ENCODE results near the gene GRK5. TPM values are rescaled to one million over a fixed set of nuclear protein-coding genes. Genes with fewer than 3 reads are reported as not detected.
"Not testable (repeated sequence)": the region's sequence is repeated elsewhere in the genome, so short reads cannot be mapped to it uniquely, and the experiment has no call there.

Gene GRK5
- total RNA-seq, 1 experiment from 2014 or later = 1.5 TPM

DNA sequence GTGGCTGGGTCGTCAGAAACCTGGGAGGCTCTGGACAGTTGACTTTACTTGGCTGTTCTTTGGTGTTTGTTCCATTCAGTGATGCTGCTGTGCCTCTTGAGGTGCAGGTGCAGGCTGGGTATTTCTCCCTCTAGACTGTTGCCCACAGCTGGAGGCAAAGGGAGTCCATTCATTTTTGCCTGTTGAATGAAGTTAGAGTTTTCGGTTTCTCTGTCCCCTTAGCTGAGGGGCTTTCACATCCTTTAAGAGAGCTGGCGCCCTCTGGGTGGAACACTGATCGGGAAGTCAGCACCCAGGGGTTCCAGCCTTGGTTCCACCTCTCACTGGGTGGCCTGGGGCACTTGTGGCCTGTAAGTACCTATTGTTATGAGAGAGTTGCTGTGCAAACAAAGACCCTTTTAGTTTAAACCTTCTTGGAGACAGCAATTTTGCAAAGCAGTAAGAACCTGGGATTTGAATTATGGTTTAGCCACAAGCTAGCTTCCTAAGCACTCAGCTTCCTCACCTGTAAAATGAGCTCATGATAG is 67.2 kb downstream of the GRK5 start:
- no peak for DNase-seq (ENCODE audit: low read depth)

DNA sequence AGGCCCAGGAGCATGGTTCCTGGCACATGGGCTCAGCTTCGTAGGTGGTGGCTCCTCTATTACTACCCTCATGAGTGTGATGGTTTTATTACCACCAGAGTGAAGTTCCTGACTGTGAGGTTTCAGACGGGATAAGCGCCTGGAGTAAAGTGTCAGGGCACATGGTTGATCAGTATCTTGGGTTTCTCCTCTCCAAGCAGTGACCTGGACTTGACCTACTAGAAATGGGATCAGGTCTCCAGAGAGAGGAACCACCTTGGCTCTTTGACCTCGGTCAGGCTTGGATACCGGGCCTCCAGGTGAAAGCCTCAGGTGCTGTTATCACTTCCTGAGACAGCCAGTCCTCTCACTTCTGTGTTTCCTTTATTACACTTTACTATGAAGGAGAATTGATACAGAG is 67.7 kb downstream of the GRK5 start:
- no peak for DNase-seq (ENCODE audit: low read depth)

DNA sequence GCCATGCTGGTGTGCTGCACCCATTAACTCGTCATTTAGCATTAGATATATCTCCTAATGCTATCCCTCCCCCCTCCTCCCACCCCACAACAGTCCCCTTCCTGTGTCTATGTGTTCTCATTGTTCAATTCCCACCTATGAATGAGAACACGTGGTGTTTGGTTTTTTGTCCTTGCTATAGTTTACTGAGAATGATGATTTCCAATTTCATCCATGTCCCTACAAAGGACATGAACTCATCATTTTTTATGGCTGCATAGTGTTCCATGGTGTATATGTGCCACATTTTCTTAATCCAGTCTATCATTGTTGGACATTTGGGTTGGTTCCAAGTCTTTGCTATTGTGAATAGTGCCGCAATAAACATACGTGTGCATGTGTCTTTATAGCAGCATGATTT is 68.8 kb downstream of the GRK5 start:
- not testable (repeated sequence) for DNase-seq (ENCODE audit: low read depth)

DNA sequence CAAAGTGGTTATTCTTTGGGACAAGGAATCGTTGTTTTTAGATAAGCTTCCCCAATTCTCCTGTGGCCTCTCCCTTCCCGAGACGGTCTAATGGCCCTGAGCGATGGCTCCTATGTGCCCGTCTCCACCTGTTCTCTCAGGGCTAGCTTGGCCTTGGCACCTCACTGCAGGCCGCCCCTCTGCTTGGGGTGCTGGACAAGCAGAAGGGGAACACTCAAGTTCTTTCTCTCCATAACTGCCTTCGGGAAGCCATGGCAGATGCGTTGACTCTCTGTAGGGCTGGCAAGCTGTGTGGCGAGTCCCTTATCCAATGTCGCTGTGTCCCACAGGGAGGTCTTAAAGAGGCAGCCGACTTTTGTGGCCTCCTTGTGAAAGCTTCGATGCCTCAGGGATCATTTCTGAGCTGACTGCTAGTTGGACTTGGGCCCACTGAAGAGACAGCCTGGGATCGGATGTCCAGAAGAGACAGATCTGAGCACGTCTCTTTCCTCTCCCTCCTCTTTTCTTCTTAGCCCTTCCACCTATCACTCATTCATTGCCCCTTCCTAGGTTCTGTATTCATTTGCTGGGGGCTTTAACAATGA is 70.8 kb downstream of the GRK5 start:
- no peak for DNase-seq (ENCODE audit: low read depth)

DNA sequence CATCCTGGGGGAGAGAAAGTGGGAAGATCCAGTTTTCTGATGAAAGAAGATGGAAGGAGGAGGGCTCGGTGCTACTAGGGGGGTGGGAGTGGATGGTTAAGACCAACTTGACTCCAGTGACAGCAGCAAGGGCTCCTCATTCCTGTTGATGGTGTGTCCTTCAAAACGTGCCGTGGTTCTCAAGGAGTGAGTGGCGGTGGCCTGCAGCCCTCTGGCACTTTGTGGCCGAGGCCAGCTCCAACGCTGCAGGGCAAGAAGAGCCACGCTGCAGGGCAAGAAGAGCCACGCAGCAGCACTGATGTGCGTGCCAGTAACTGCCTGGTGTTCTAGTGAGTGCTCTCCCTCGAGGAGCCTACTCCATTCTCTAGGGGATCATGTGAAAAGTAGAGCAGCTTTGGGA is 72.1 kb downstream of the GRK5 start:
- no peak for DNase-seq (ENCODE audit: low read depth)

DNA sequence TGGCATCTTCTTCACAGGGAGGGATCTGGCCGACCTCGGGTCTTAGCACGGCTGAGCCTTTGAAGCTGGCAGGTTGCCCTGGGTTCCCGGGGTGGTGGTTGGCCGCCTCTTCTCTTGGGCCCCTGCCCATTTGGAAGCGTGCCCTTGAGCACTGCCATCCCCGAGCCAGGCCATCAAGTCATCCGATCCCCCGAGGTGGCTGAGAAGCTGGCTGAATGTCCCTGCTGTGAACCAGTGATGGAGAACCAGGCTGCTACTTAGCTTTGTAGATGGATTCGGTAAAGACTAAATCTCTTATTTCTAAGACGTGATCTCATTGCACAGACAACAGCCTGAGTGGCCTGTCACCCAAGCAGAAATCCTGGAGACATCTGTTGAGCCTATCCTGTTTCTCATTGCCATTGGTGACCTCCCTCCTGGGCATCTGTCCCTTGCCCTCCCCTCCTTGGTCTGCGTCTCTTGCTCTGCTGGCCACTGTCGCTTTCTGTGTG is 74.3 kb downstream of the GRK5 start:
- DNase-seq (ENCODE audit: low read depth) = no peak

DNA sequence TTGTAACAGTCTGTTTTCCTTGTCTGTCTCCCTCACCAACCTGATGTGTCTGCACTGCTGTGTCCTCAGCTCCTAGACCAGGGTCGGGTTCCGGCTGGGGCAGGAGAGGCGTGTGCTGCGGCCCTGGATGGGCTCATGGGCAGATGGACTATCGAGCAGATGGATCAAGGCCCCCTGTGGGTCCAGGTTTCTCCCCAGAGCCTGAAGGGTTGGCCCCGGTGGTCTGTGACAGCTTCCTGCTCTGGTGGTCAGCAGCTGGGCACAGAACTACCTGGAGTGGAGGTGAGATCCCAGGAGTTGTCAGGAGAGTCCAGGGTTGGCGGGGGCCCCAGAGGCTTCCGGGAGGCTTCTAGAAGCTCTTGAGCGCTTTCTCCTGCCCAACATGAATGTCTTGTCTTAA is 75.1 kb downstream of the GRK5 start:
- DNase-seq (ENCODE audit: low read depth) = no peak

DNA sequence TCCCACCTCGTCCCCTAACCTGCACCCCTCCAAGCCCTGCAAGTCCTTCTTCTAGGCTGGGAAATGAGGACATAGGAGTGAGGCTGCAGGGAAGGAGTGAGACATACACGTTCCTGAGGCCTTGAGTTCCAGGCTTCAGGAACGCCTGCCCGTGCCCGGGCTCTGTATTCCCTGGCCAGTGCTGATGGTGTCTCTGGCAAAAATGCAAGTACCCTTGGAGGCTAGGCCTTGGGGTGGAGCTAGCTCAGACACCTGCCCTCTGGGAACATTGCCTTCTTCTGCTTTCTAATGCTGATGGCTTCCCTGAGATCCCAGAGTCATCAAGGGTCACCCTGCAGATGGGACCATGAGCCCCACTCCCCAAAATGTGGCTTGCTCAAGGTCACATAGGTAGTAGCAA is 76.0 kb downstream of the GRK5 start:
- no peak for DNase-seq (ENCODE audit: low read depth)

DNA sequence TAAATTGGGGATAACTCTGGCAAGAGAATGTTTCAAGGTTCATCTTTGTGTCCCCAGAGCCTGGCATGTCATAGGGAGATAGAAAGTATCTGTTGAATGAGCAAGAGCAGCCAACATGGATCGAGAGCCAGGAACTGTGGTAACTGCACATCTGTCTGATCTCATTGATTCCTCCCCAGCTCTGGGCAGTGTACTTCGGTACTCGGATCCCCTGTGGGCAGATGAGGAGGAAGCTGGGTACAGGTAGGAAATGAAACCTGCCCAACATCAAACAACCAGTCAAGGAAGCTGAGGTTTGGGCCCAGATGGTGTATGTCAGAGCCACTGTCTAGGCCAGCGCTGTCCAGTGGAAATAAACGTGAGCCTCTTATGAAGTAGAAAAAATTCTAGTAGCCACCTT is 76.4 kb downstream of the GRK5 start:
- no peak for DNase-seq (ENCODE audit: low read depth)

DNA sequence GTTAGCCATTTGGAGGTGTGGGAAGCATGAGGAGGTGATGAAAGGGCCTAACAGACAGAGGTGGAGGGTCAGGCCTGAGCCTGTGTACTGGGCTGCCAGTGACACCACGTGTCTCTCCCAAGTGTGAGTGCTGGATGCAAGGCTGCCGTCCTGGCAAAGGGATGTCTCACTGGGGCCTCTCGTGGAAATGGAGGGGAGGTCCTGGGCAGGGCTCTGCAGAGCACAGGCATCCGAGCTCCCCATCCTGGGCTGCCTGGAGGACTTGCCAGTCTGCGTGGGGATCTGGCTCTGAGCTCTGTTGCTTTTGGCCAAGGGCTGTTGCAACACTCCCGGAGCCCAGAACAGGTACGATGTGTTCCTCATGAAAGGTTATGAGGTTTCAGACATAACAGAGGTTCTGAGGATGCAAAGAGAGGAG is 77.3 kb downstream of the GRK5 start:
- no peak for DNase-seq (ENCODE audit: low read depth)

DNA sequence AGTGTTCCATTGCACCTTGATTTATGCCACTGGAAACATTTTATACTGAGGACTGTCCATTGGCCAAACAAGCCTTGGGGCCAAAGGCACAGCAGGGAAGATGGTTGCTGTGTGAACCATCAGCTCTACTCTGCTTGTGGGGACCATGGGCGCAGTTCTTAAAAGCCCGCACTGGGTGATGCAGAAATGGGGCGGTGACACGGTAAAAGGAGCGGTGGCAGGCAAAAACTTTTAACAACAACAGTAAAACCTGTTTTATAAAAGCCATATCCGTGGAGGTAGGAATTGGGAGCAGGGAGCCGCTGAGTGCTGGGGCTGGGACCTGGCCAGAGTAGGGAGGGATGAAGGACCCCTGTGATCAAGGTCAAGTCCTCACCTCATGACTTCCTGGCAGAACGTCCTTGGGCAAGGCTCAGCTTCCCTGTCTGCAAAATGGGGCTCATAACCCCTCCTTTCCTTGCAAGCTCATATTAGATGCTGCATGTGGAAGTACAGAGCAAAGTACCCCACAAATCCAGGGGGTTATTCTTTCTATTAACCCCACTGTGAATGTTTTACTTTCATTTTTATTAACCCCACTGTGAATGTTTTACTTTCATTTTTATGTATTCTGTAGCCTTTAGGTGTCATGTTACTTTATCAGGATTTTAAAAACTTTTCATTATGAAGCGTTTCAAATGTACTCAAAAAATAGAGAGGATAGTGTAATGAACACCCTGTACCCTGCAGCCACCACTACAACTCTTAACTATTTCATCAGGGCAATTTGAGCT is 78.3 kb downstream of the GRK5 start:
- no peak for DNase-seq (ENCODE audit: low read depth)

DNA sequence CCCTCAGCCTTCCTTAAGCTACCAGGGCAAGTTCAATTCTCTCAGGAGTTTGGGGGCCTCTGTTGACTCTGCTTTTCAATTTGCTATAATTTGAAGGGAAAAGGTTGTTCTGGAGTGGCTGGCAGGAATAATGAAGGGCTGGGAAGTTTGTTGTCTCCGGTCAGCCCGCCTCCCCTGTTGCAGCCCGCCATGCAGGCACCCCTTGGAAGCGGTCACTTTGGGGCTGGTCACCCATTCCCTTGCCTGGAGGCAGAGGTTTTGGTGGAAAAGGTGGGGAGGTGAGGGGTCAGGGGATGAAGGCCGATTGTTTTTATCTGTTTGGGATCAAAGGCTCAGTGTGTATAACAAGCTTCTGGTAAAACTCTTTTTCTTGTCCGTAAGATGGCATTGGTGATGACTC is 79.1 kb downstream of the GRK5 start:
- no peak for DNase-seq (ENCODE audit: low read depth)

DNA sequence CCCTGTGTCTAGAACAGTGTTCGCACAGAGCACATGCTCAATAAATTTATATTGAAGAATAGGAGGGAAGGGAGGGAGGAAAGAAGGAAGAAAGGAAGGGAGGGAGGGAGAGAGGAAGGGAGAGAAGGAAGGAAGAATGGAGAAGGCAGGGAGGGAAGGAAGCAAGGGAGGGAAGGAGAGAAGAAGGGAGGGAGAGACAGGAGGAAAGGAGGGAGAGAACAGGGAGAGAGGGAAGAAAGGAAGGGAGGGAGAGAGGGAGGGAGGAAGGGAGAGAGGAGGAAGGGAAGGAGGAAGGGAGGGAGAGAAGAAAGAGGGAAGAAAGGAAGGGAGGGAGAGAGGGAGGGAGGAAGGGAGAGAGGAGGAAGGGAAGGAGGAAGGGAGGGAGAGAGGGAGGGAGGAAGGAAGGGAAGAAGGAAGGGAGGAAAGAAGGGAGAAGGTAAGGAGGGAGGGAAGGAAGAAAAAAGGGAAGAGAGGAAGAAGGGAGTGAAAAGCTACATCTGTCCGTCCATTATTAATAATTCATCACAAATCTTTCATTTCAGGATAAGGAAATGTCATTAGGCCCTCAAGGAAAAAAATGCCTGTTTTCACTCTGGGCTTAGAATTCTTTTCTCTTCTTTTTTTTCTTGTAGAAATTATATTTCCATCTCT is 79.7 kb downstream of the GRK5 start:
- DNase-seq (ENCODE audit: low read depth) = no peak

DNA sequence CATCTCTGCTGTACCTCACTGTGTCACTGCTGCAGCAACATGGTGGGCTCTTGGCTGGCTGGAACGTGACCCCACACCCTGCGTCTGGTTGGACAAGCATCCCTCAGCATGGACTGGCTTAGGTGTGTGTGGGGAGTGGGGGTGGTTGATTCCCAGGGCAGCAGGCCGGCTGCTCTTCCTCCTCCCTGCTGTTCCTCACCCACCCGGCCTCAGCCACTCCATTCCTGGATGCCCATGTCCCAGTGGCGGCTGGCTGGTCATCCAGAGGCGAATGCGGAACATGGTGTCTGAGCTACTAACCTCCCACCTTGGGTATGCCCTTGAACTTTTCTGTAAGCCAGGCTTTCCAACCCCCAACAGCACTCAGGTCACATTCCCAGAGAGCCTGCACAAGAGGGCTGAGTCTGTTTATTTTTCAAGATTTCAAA is 81.2 kb downstream of the GRK5 start:
- no peak for DNase-seq (ENCODE audit: low read depth)

DNA sequence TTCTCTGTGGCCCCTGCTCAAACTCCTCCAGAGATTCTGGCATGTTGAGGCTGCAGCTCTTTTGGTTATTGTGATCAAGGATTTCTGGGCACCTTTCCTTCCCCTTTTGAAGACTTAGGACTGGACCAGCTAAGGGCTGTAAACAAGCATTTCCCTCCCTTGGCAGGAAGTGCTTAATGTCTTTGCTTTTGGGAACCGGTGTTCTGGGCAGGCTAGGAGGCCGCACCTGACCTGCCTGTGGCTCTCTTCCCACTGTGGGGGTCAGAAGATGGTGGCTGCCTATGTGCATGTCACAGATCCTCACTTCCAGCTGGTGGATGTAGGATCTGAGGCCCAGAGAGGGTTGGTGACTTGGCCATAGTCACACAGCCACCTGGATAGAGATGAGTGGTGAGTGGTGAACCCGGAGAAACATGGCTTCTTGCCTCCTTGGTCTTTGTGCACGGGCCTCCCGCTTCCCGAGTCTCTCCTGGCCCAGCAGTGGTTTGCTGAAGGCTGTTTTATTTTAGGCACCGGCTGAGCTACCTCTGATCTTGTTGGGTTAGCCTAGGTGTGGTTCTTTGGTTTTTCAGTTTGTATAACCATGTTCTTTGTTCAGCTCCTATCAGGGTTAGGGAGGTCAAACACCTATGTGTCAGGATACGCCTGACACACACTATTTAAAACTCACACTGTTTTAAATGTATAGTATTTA is 82.0 kb downstream of the GRK5 start:
- no peak for DNase-seq (ENCODE audit: low read depth)

DNA sequence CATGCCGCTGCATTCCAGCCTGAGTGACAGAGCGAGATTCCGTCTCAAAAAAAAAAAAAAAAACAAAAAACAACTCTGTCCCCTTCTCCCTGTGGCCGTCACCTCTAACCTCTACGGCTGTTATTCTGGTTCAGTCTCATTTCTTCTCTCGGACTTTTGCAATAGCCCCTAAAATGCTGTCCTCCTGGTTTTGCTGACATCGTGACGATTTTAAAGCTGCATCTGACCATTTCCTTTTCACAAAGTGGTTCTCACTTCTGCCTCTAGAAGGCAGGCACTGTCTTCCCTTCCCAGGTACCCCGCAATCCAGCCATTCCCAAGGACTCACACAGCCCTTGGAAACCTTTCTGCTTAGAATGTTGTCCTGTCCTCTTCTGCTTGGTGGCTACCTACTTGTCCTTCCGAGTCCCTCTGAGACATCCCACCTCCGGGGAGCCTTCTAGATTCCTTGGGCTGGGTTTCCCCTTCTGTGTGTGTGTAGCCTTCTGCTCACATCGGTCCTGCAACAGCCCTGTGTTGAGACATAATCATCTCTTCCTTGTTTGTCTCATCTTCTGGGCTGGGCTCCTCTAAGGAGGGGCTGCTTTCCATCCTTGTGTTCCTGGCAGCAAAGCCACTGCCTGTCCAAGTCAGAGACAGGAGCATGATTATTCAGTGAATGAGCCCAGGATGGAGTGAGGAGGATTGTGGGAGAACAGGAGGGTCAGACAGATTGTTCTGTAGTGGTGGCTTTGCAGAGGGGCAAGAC is 83.1 kb downstream of the GRK5 start:
- DNase-seq (ENCODE audit: low read depth) = no peak

DNA sequence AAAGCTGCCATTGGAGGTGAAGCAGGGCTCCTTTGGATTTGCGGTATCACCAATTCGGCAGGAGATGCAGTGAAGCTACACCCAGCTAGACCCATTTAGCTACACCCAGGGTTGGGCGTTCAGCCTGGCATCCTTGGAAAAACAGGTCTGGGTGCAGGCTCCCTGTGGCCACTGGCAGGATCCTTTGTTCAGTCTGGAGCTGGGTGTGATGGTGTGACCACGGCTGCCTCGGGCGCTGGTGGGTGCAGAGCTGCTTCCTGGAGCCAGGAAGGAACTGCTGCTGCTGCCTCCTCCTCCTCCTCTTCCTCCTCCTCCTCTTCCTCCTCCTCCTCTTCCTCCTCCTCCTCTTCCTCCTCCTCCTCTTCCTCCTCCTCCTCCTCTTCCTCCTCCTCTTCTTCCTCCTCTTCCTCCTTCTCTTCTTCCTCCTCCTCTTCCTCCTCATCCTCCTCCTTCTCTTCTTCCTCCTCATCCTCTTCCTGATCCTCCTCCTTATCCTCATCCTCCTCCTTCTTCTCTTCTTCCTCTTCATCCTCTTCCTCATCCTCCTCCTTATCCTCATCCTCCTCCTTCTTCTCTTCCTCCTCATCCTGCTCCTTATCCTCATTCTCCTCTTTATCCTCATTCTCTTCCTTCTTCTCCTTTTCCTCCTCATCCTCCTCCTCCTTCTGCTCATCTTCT is 84.0 kb downstream of the GRK5 start:
- DNase-seq (ENCODE audit: low read depth) = no peak

DNA sequence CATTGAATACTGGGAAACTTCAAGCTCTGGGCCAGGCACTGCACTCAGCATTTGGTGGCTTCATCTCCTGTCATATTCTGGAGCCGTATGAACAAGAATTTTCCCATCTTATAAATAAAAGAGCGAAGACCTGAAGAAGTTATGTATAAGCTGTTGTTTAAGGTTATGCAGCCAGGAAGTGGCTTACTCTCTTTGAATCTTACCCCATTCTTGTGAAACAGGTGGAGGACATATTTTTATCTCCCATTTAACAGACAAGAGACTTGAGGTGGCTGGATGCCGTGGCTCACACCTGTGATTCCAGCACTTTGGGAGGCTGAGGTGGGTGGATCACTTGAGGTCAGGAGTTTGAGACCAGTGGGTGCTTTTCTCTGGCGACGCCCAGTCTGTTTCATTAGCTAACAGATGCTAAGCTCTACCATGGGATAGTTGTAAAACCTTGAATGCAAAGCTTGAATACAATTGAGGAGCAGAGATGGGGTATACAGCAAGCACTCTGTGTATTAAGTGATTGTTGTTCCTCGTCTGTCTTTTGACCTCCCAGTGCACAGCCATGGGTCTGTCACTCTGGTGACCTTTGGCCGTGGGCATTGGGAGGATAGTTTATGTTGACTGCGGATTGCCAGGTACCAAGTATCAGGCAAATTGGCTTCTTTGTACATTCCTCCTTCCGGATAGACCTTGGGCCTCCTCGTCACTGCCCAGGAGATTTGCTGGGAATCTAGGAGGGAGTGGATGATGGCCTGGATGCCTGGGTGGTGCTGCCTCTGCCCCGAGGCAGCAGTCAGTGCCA is 85.8 kb downstream of the GRK5 start:
- no peak for DNase-seq (ENCODE audit: low read depth)

DNA sequence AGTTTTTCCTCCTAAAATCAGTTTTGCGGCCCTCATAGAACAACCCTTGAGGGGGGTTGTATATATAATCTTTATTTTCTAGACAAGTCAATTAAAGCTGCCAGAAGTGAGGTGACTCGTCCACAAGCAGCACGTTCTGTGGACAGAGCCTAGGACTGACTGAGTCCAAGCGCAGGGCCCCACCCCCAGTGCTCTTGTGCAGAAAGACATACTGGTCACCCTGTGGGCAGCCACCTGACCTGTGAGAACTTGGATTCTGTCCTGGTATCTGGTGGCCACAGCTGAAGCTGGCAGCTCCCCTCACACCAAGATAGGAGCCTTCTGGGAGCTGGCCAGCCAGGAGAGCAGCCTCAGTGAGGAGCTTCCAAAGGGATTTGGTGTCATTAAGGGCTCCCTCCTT is 89.3 kb downstream of the GRK5 start:
- DNase-seq (ENCODE audit: low read depth) = no peak

All from LHCN-M2 (cell line).